Forelimb muscle (tissue), 1 donor: Measurements from ENCODE around the gene RNF34. TPM values are rescaled to one million over a fixed set of nuclear protein-coding genes. Genes with fewer than 3 reads are reported as not detected.

Experiments used
- DNase-seq: peaks from one replicate; pipeline ENCODE4 v3.0.0-alpha.2; 2013; ENCODE audit warnings: low read depth
- polyA plus RNA-seq: library from polyadenylated mRNA; unstranded; fragments of 120-200 nt; gene quantifications from one replicate; pipeline ENCODE4 v1.2.1, GENCODE V29; 2013; ENCODE audit not compliant: insufficient read length

Gene RNF34
- polyA plus RNA-seq, 1 donor, result 30.1 TPM

DNA sequence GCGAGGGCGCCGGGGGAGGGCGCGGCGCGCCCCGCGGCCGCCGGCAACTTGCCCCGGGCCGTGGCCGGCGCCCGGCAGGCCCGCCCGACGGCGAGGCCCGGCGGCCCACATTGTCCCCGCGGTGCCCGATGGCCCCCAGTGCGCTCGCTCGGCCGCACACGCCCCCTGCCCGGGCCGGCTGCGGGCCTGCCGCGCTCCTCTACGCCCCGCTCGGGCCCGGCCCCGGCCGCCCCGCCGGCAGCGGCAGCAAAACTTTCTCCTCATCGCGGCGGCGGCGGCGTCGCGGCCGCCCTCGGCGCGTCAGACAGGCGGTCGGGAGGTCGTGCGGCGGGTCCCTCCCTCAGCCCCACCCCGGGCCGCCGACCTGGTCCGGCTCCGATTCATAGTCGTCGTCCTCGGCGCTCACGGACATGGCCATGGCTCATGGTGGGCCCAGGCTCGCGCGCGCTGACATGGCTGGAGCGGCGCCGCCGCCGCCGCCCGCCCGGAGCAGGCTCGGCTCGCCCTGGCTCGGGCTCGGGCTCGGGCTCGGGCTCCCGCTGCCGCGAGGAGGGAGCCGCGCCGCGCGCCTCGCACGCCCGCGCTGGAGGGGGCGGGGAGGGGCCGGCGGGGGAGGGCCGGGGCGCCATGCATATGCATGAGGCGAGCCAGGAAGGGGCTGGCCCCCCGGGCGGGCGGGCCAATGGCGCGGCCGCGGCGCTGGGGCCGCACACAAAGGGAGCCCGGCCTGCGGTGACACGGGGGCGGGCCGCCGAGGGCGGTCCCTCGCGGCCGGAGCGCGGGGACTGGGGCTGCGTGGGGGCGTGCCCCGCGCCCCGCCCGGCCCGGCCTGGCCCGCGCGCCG, 67.1 kb downstream of the RNF34 start:
- DNase-seq, result peak; percentile 60

GRCh38 chr12:121467638-121468498, 68.0 kb downstream of the RNF34 start:
- DNase-seq, result no peak

GRCh38 chr12:121468499-121468801, 68.5 kb downstream of the RNF34 start:
- DNase-seq, result no peak

DNA sequence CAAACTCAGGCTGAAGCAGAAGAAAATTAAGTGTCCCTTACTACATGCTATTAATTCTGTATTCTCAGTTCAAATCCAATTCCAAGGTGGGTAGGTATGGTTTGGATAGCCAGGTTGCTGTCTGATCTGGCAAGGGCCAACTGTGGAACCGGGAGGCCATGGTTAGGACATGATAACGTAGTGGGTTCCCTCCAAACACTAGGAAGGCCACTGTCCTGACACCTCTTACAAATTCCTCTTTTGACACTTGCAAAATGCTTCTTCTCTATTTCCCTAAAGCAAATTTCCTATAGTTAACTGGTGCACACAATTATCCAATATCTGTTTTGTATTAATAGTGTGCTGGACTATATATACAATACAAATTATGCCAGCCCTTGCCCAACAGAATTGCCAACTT, 70.8 kb downstream of the RNF34 start:
- DNase-seq, result no peak

DNA sequence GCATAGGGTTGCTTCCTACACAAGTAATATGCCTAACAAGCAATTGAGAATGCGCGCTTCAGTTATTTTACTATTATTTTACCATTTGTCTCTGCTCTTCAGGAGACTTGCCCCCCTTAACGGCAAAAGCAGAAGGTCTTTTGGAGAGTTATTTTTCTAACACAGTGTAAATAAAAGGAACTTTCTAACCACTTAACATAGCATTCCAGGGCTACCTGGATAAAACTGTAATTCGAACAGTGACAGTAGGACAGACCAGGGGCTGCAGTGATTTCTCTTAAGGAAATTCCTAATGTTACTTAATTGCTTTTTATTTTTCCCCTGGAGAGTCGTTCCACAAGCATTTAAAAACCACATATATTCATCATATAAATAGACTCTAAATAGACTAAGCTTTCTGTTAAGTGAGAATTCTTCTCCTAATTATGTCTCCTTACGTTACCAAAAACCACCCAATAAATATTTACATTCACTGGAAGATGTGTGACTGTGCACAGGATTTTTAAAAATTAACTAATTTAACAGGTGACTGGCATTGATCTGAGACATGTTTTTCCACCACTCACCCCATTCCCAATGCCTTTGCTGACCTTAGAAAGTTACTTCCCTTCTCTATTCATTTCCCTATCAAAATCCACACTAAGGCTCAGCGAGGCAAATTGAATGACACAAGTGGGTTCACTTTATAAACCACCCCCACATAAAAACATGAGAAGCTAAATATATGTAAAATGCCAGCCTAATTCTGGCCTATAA, 72.4 kb downstream of the RNF34 start:
- no peak for DNase-seq

Other genes starting within 250 kb of the RNF34 start
- 9.9 TPM for gene P2RX4, start 190.0 kb upstream of the RNF34 start, polyA plus RNA-seq
- gene CAMKK2, start 103.4 kb upstream of the RNF34 start, polyA plus RNA-seq, result 17.7 TPM
- gene ANAPC5, start 47.7 kb upstream of the RNF34 start, polyA plus RNA-seq, result 117 TPM
- 22.1 TPM for gene KDM2B, start 180.9 kb downstream of the RNF34 start, polyA plus RNA-seq
- 54.7 TPM for gene ORAI1, start 226.4 kb downstream of the RNF34 start, polyA plus RNA-seq